ENCODE results near the gene IL16.

The IL16 gene

DNA sequence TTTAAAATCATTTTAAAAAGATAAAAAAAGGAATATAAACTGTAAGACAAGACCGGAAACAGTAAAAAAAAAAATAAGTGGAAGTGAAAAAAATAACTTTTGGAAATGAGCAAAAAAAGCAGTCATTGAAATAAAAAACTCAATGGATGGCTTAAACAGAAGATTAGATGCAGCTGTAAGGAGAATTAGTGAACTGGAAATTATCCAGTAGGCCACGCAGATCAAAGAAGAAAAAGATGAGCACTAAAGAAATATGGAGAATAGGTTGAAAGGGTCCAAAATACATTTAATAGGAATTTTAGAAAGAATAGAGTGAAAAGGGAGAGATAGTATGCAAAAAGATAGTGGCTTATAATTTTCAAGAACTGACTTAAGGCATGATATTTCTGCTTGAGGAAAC, 80.3 kb downstream of the IL16 start:
- no peak for DNase-seq
- H3K9me3 Mint-ChIP-seq, result peaks cover 16% of the 10 kb centered on the region
- no peak overlapping the region for H3K4me3 Mint-ChIP-seq
- H3K4me1 Mint-ChIP-seq, result peaks cover 37% of the 10 kb centered on the region
- H3K27ac Mint-ChIP-seq, result no peak overlapping the region
- no peak for ATAC-seq
- H3K36me3 Mint-ChIP-seq (ENCODE audit: low read depth), result peaks cover 21% of the 10 kb centered on the region
- H3K27me3 Mint-ChIP-seq, result no peaks in the 10 kb centered on the region

GRCh38 chr15:81277851-81278250, 81.2 kb downstream of the IL16 start:
- Mint-ChIP-seq H3K9me3 (peaks cover 16% of the 10 kb centered on the region), H3K4me1 (peaks cover 39% of the 10 kb centered on the region), H3K27me3 (no peaks in the 10 kb centered on the region), H3K27ac (no peak overlapping the region), H3K36me3 (ENCODE audit: low read depth) (peaks cover 25% of the 10 kb centered on the region), H3K4me3 (no peak overlapping the region)
- DNase-seq (no peak), ATAC-seq (no peak)

- H3K4me1 Mint-ChIP-seq, result peaks cover 39% of the 10 kb centered on the region
- no peak for ATAC-seq
- no peak overlapping the region for H3K27ac Mint-ChIP-seq
- no peaks in the 10 kb centered on the region for H3K27me3 Mint-ChIP-seq
- peaks cover 16% of the 10 kb centered on the region for H3K9me3 Mint-ChIP-seq
- DNase-seq, result peak; percentile 0
- H3K4me3 Mint-ChIP-seq, result no peak overlapping the region
- peaks cover 25% of the 10 kb centered on the region for H3K36me3 Mint-ChIP-seq (ENCODE audit: low read depth)
Measured at GRCh38 chr15:81278306-81279029, 81.8 kb downstream of the IL16 start.

GRCh38 chr15:81279621-81280485, 83.2 kb downstream of the IL16 start:
- Mint-ChIP-seq H3K27ac (no peak overlapping the region), H3K4me1 (peaks cover 43% of the 10 kb centered on the region)

GRCh38 chr15:81280696-81281455, 84.2 kb downstream of the IL16 start:
- Mint-ChIP-seq H3K4me1 (peaks cover 43% of the 10 kb centered on the region), H3K4me3 (no peak overlapping the region)

More at GRCh38 chr15:81279621-81280485, 83.2 kb downstream of the IL16 start:
- Mint-ChIP-seq H3K36me3 (ENCODE audit: low read depth) (peaks cover 30% of the 10 kb centered on the region), H3K27me3 (no peaks in the 10 kb centered on the region), H3K9me3 (peaks cover 16% of the 10 kb centered on the region), H3K4me3 (no peak overlapping the region)
- DNase-seq, result no peak
- ATAC-seq, result no peak

GRCh38 chr15:81281456-81281735, 84.7 kb downstream of the IL16 start:
- Mint-ChIP-seq H3K36me3 (ENCODE audit: low read depth) (peaks cover 43% of the 10 kb centered on the region), H3K27me3 (no peaks in the 10 kb centered on the region), H3K4me3 (no peak overlapping the region), H3K4me1 (peaks cover 43% of the 10 kb centered on the region), H3K9me3 (peaks cover 21% of the 10 kb centered on the region), H3K27ac (no peak overlapping the region)
- ATAC-seq (no peak), DNase-seq (no peak)

More at GRCh38 chr15:81280696-81281455, 84.2 kb downstream of the IL16 start:
- no peak for DNase-seq
- no peak for ATAC-seq
- no peak overlapping the region for H3K27ac Mint-ChIP-seq
- peaks cover 38% of the 10 kb centered on the region for H3K36me3 Mint-ChIP-seq (ENCODE audit: low read depth)
- H3K9me3 Mint-ChIP-seq, result peaks cover 21% of the 10 kb centered on the region
- H3K27me3 Mint-ChIP-seq, result no peaks in the 10 kb centered on the region

- ATAC-seq (no peak), DNase-seq (no peak)
- H3K27ac Mint-ChIP-seq, result no peak overlapping the region
- peaks cover 48% of the 10 kb centered on the region for H3K4me1 Mint-ChIP-seq
- no peaks in the 10 kb centered on the region for H3K27me3 Mint-ChIP-seq
- no peak overlapping the region for H3K4me3 Mint-ChIP-seq
- peaks cover 21% of the 10 kb centered on the region for H3K9me3 Mint-ChIP-seq
- H3K36me3 Mint-ChIP-seq (ENCODE audit: low read depth), result peaks cover 40% of the 10 kb centered on the region
Measured at GRCh38 chr15:81281766-81282605, 85.3 kb downstream of the IL16 start.

GRCh38 chr15:81282606-81282895, 85.9 kb downstream of the IL16 start:
- Mint-ChIP-seq H3K36me3 (ENCODE audit: low read depth) (peaks cover 42% of the 10 kb centered on the region), H3K27me3 (no peaks in the 10 kb centered on the region), H3K27ac (no peak overlapping the region), H3K4me3 (no peak overlapping the region), H3K9me3 (peaks cover 22% of the 10 kb centered on the region), H3K4me1 (peaks cover 53% of the 10 kb centered on the region)
- no peak for DNase-seq
- no peak for ATAC-seq

DNA sequence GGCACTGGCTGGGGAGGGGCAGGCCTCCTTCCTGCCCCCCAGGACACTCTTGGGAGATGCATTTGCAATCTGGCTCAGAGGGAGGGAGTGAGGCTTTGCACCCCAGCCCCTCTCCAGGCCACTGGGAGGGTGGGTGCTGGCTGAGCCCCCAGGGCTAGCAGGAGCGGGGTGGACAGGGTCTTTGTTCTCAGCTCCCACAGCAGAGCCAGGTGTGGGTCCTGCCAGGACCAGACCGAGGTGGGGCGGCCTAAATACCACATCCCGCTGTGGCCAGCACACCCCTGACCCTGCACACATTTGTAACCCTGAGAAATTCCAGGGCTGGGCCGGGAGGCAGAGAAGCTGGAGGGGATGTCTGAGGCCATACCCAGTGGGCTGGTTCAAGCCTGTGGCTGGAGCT, 86.2 kb downstream of the IL16 start:
- Mint-ChIP-seq H3K27me3 (no peaks in the 10 kb centered on the region), H3K9me3 (peaks cover 25% of the 10 kb centered on the region), H3K4me1 (peaks cover 57% of the 10 kb centered on the region), H3K36me3 (ENCODE audit: low read depth) (peaks cover 43% of the 10 kb centered on the region), H3K27ac (no peak overlapping the region), H3K4me3 (no peak overlapping the region)
- DNase-seq, result no peak
- ATAC-seq, result no peak

DNA sequence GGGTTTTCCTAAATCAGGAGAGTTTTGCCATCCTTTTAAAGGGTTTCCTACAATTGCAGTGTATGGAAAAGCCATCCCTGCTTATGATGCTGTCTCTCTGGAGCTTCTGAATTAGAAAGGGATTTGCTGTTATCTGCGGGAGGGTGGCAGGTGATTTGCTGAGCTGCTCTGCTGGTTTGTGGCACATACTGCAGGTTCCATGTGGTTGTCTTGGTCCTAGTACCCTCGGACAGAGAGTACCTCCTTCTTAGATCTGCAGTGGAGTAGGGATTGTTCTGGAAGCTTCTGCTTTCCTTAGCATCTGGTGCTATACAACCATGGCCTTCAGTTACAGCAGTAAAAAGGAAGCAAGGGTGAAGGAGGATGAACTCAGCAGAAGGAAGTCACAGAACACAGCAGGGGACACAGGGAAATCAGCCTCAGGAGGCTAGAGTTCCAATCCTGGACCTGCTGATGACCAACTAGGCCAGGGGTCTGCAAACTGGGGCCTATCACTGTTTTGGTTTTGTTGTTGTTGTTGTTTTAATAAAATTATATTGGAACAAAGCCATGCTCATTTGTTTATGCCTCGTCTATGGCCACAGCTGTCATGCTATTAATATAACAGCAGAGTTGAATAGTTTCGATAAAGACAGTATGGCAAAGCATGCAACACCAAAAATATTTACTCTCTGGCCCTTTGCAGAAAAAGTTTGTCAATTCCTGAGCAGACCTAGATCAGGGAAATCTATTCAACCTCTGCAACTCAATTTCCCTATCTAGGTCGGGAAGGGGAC, 87.8 kb downstream of the IL16 start:
- Mint-ChIP-seq H3K4me3 (peak overlapping the region; percentile 84), H3K4me1 (peaks cover 67% of the 10 kb centered on the region), H3K27ac (peak overlapping the region; percentile 97)

GRCh38 chr15:81285461-81285860, 88.8 kb downstream of the IL16 start:
- H3K36me3 Mint-ChIP-seq (ENCODE audit: low read depth), result peaks cover 43% of the 10 kb centered on the region
- peaks cover 75% of the 10 kb centered on the region for H3K4me1 Mint-ChIP-seq
- DNase-seq, result no peak
- no peak for ATAC-seq
- H3K9me3 Mint-ChIP-seq, result peaks cover 22% of the 10 kb centered on the region
- H3K27ac Mint-ChIP-seq, result peak overlapping the region; percentile 97
- H3K27me3 Mint-ChIP-seq, result no peaks in the 10 kb centered on the region
- peak overlapping the region; percentile 84 for H3K4me3 Mint-ChIP-seq

More for the DNA sequence above, 87.8 kb downstream of the IL16 start:
- no peaks in the 10 kb centered on the region for H3K27me3 Mint-ChIP-seq
- H3K9me3 Mint-ChIP-seq, result peaks cover 22% of the 10 kb centered on the region
- H3K36me3 Mint-ChIP-seq (ENCODE audit: low read depth), result peaks cover 43% of the 10 kb centered on the region
- DNase-seq (no peak), ATAC-seq (no peak)

GRCh38 chr15:81286621-81287121, 90.0 kb downstream of the IL16 start:
- DNase-seq (no peak), ATAC-seq (peak; percentile 80)
- peak overlapping the region; percentile 97 for H3K27ac Mint-ChIP-seq
- peaks cover 22% of the 10 kb centered on the region for H3K9me3 Mint-ChIP-seq
- peaks cover 41% of the 10 kb centered on the region for H3K36me3 Mint-ChIP-seq (ENCODE audit: low read depth)
- H3K4me1 Mint-ChIP-seq, result peaks cover 78% of the 10 kb centered on the region
- no peaks in the 10 kb centered on the region for H3K27me3 Mint-ChIP-seq
- peak overlapping the region; percentile 84 for H3K4me3 Mint-ChIP-seq

DNA sequence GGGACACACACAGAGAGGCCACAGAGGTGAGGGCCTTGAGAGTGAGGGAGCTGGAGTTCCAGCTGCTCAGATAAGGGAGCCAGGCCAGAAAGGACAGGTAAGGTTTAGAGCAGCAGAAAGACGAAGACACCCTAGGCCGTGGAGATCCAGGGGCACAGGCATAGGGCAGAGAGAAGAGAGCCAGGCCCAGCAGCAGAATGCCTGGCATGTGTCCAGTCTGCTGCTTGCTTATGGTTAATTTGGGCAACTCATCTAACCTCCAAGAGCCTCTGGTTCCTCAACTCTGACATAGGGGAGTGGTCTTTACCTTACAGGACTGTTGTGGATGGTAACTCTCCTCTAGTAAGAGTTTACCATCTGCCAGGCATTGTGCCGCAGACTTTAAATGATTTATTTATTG, 91.4 kb downstream of the IL16 start:
- DNase-seq, result no peak
- H3K4me1 Mint-ChIP-seq, result peaks cover 87% of the 10 kb centered on the region

More for the DNA sequence above, 91.4 kb downstream of the IL16 start:
- no peak overlapping the region for H3K4me3 Mint-ChIP-seq
- ATAC-seq, result no peak
- H3K27me3 Mint-ChIP-seq, result no peaks in the 10 kb centered on the region
- H3K27ac Mint-ChIP-seq, result peak overlapping the region; percentile 97
- peaks cover 22% of the 10 kb centered on the region for H3K9me3 Mint-ChIP-seq
- peaks cover 34% of the 10 kb centered on the region for H3K36me3 Mint-ChIP-seq (ENCODE audit: low read depth)

Measured in activated naive CD8-positive, alpha-beta T cell treated with anti-CD3 and anti-CD28 coated beads, Interleukin-2, amount 50 U/mL, for 24 hours (primary cell).